EH (cell line): Measurements from ENCODE around the gene PLEKHA4.
"Not testable (repeated sequence)": the region's sequence is repeated elsewhere in the genome, so short reads cannot be mapped to it uniquely, and the experiment has no call there.

Experiments
- DNase-seq: peaks from one replicate; pipeline ENCODE4 v3.0.0-alpha.2; 2015; ENCODE audit warnings: low read depth

Gene PLEKHA4

GRCh38 chr19:48868114-48868886, at the start of gene PLEKHA4:
TSS of gene PLEKHA4 (minus strand) at chr19:48868617. CDS start at chr19:48867620, 997 bp downstream.
- peak; percentile 71 for DNase-seq

- DNase-seq, result no peak
Measured at GRCh38 chr19:48918071-48918470, 49.7 kb upstream of the PLEKHA4 start.

- no peak for DNase-seq
Measured at GRCh38 chr19:48915757-48916156, 47.3 kb upstream of the PLEKHA4 start.

- DNase-seq, result no peak
Measured at GRCh38 chr19:48914181-48914580, 45.8 kb upstream of the PLEKHA4 start.

- no peak for DNase-seq
Measured at GRCh38 chr19:48913114-48913889, 44.9 kb upstream of the PLEKHA4 start.

GRCh38 chr19:48910803-48911202, 42.4 kb upstream of the PLEKHA4 start:
- no peak for DNase-seq

- not testable (repeated sequence) for DNase-seq
Measured at GRCh38 chr19:48909424-48910077, 41.1 kb upstream of the PLEKHA4 start.

- no peak for DNase-seq
Measured at GRCh38 chr19:48907671-48908070, 39.3 kb upstream of the PLEKHA4 start.

- DNase-seq, result no peak
Measured at GRCh38 chr19:48906324-48906723, 37.9 kb upstream of the PLEKHA4 start.

- no peak for DNase-seq
Measured at GRCh38 chr19:48905664-48906063, 37.2 kb upstream of the PLEKHA4 start.

GRCh38 chr19:48903788-48904187, 35.4 kb upstream of the PLEKHA4 start:
- DNase-seq, result not testable (repeated sequence)

- DNase-seq, result not testable (repeated sequence)
Measured at GRCh38 chr19:48902291-48902690, 33.9 kb upstream of the PLEKHA4 start.

GRCh38 chr19:48900477-48901406, 32.3 kb upstream of the PLEKHA4 start:
- peak; percentile 57 for DNase-seq

- peak; percentile 99 for DNase-seq
Measured at GRCh38 chr19:48899781-48900476, 31.5 kb upstream of the PLEKHA4 start, which contains the start of gene NUCB1. TSS of gene NUCB1 (plus strand) at chr19:48900312. CDS start at chr19:48900797, 485 bp downstream.

GRCh38 chr19:48899386-48899749, 31.0 kb upstream of the PLEKHA4 start:
- not testable (repeated sequence) for DNase-seq

GRCh38 chr19:48897181-48897580, 28.8 kb upstream of the PLEKHA4 start:
- no peak for DNase-seq

- DNase-seq, result peak; percentile 57
Measured at GRCh38 chr19:48896191-48896720, 27.8 kb upstream of the PLEKHA4 start.

- DNase-seq, result no peak
Measured at GRCh38 chr19:48895226-48895625, 26.8 kb upstream of the PLEKHA4 start.

- no peak for DNase-seq
Measured at GRCh38 chr19:48890551-48890950, 22.1 kb upstream of the PLEKHA4 start.

GRCh38 chr19:48889496-48889895, 21.1 kb upstream of the PLEKHA4 start:
- DNase-seq, result not testable (repeated sequence)
